Loucy (cell line): ENCODE data around the gene ASS1.

Experiments
- H2AFZ ChIP-seq: fragments of 200-600 bp; sonication (generic); 2 replicates; pipeline ENCODE4 v1.6.0; 2016; ENCODE audit warnings: antibody characterized with exemption, mild to moderate bottlenecking, low read length, moderate library complexity
- H3F3A ChIP-seq: fragments of 200-600 bp; 2 replicates; pipeline ENCODE4 v1.6.0; 2016; ENCODE audit warnings: antibody characterized with exemption, low read depth, mild to moderate bottlenecking
- H3K27me3 ChIP-seq: fragments of 200-600 bp; sonication (generic); 2 replicates; pipeline ENCODE4 v1.6.1; 2014; ENCODE audit warnings: low read length, mild to moderate bottlenecking; ENCODE audit not compliant: insufficient read depth, poor library complexity, severe bottlenecking
- H3K36me3 ChIP-seq: fragments of 200-600 bp; sonication (generic); 2 replicates; pipeline ENCODE4 v1.6.1; 2016; ENCODE audit warnings: low read length; ENCODE audit not compliant: insufficient read depth
- H3K4me1 ChIP-seq: fragments of 200-600 bp; sonication (generic); 2 replicates; pipeline ENCODE4 v1.5.1; 2014; ENCODE audit warnings: low read length, mild to moderate bottlenecking; ENCODE audit not compliant: insufficient read depth, poor library complexity, severe bottlenecking
- H3K4me2 ChIP-seq: fragments of 200-600 bp; sonication (generic); 2 replicates; pipeline ENCODE4 v1.6.0; 2014; ENCODE audit warnings: antibody characterized with exemption, low read length, low read depth, mild to moderate bottlenecking; ENCODE audit not compliant: poor library complexity, severe bottlenecking
- H3K4me3 ChIP-seq: fragments of 200-600 bp; sonication (generic); 2 replicates; pipeline ENCODE4 v1.5.1; 2014; ENCODE audit warnings: low read length, mild to moderate bottlenecking, mixed read lengths; ENCODE audit not compliant: poor library complexity, severe bottlenecking
- H3K79me2 ChIP-seq: fragments of 200-600 bp; sonication (generic); 2 replicates; pipeline ENCODE4 v1.6.1; 2014; ENCODE audit warnings: low read length; ENCODE audit not compliant: insufficient read depth
- H3K9ac ChIP-seq: fragments of 200-600 bp; sonication (generic); 2 replicates; pipeline ENCODE4 v1.6.0; 2014; ENCODE audit warnings: mild to moderate bottlenecking, low read depth, low read length, moderate library complexity; ENCODE audit not compliant: poor library complexity, severe bottlenecking
- H3K9me2 ChIP-seq: fragments of 200-600 bp; sonication (generic); replicated peaks from 2 replicates; pipeline ENCODE4 v1.6.1; 2016; ENCODE audit warnings: low read depth, low read length, mixed read lengths
- H3K9me3 ChIP-seq: fragments of 200-600 bp; sonication (generic); 2 replicates; pipeline ENCODE4 v1.6.1; 2014; ENCODE audit warnings: mild to moderate bottlenecking, antibody characterized with exemption, low read length, low read depth; ENCODE audit not compliant: insufficient read depth
- H4K20me1 ChIP-seq: fragments of 200-600 bp; sonication (generic); 2 replicates; pipeline ENCODE4 v1.6.0; 2014; ENCODE audit warnings: antibody characterized with exemption, low read length, mild to moderate bottlenecking; ENCODE audit not compliant: insufficient read depth, poor library complexity, severe bottlenecking
- EZH2phosphoT487 ChIP-seq: fragments of 200-600 bp; IDR thresholded peaks from 2 replicates; pipeline ENCODE4 v1.6.1; 2018; ENCODE audit warnings: antibody characterized with exemption, mild to moderate bottlenecking, moderate library complexity, borderline replicate concordance
- TF ChIP-seq, protein P1 (sequence below): fragments of 200-600 bp; sonication (generic); conservative IDR thresholded peaks from 2 replicates; pipeline ENCODE4 v1.5.1; 2014; ENCODE audit warnings: mild to moderate bottlenecking, antibody characterized with exemption, low read length

The ASS1 gene

GRCh38 chr9:130521715-130522114 is 77.0 kb downstream of the ASS1 start:
- Histone ChIP-seq H3K27me3 (no peaks in the 10 kb centered on the region), H2AFZ (no peak overlapping the region), H3K9ac (no peak overlapping the region), H3F3A (no peaks in the 10 kb centered on the region), H3K4me3 (no peak overlapping the region), H3K9me2 (no peaks in the 10 kb centered on the region), H3K79me2 (no peaks in the 10 kb centered on the region), H3K9me3 (no peaks in the 10 kb centered on the region), H3K4me1 (no peaks in the 10 kb centered on the region), H3K4me2 (no peak overlapping the region), H3K36me3 (no peaks in the 10 kb centered on the region), H4K20me1 (no peaks in the 10 kb centered on the region)
- no peak for TF ChIP-seq EZH2phosphoT487
- TF ChIP-seq, protein P1, sequence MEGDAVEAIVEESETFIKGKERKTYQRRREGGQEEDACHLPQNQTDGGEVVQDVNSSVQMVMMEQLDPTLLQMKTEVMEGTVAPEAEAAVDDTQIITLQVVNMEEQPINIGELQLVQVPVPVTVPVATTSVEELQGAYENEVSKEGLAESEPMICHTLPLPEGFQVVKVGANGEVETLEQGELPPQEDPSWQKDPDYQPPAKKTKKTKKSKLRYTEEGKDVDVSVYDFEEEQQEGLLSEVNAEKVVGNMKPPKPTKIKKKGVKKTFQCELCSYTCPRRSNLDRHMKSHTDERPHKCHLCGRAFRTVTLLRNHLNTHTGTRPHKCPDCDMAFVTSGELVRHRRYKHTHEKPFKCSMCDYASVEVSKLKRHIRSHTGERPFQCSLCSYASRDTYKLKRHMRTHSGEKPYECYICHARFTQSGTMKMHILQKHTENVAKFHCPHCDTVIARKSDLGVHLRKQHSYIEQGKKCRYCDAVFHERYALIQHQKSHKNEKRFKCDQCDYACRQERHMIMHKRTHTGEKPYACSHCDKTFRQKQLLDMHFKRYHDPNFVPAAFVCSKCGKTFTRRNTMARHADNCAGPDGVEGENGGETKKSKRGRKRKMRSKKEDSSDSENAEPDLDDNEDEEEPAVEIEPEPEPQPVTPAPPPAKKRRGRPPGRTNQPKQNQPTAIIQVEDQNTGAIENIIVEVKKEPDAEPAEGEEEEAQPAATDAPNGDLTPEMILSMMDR: no peak

- H3K36me3 ChIP-seq: no peaks in the 10 kb centered on the region
- H3K79me2 ChIP-seq: no peaks in the 10 kb centered on the region
- no peaks in the 10 kb centered on the region for H3K9me2 ChIP-seq
- no peak overlapping the region for H2AFZ ChIP-seq
- no peak overlapping the region for H3K9ac ChIP-seq
- H3K4me1 ChIP-seq: no peaks in the 10 kb centered on the region
- no peak overlapping the region for H3K4me2 ChIP-seq
- no peaks in the 10 kb centered on the region for H3F3A ChIP-seq
- no peaks in the 10 kb centered on the region for H3K27me3 ChIP-seq
- H4K20me1 ChIP-seq: no peaks in the 10 kb centered on the region
- no peaks in the 10 kb centered on the region for H3K9me3 ChIP-seq
- H3K4me3 ChIP-seq: no peak overlapping the region
- TF ChIP-seq, protein P1: no peak
- no peak for TF ChIP-seq EZH2phosphoT487
Measured at GRCh38 chr9:130522233-130522808, 77.6 kb downstream of the ASS1 start.

GRCh38 chr9:130523921-130524320 is 79.2 kb downstream of the ASS1 start:
- Histone ChIP-seq H3K4me2 (no peak overlapping the region), H3K4me1 (no peaks in the 10 kb centered on the region), H3K4me3 (no peak overlapping the region), H3K27me3 (no peaks in the 10 kb centered on the region), H3F3A (no peaks in the 10 kb centered on the region), H2AFZ (no peak overlapping the region), H3K9ac (no peak overlapping the region), H3K9me2 (no peaks in the 10 kb centered on the region), H3K36me3 (no peaks in the 10 kb centered on the region), H4K20me1 (no peaks in the 10 kb centered on the region), H3K9me3 (no peaks in the 10 kb centered on the region), H3K79me2 (no peaks in the 10 kb centered on the region)
- TF ChIP-seq, protein P1: no peak
- no peak for TF ChIP-seq EZH2phosphoT487
